ENCODE data around the gene VDAC2. TPM values are rescaled to one million over a fixed set of nuclear protein-coding genes. Genes with fewer than 3 reads are reported as not detected.
A peak's percentile ranks its signal among the peaks of the same experiment; 100 is the strongest.

VDAC2 gene
- total and polyA plus RNA-seq, 4 experiments from 2014 or later: 76.9 to 192 (median 114) TPM

GRCh38 chr10:75176046-75176445, 34.5 kb upstream of the VDAC2 start:
- H3K4me1 ChIP-seq (ENCODE audit: insufficient read depth, low read length): no peaks in the 10 kb centered on the region
- Mint-ChIP-seq H3K4me1 (peaks cover 0 to 11% (median 5%) of the 10 kb centered on the region in 4 donors), H3K36me3 (peaks cover 17 to 42% of the 10 kb centered on the region in 2 donors), H3K9me3 (no peaks in the 10 kb centered on the region), H3K27ac (no peak overlapping the region), H3K4me3 (peak overlapping the region in 1 of 8 donors; percentile 35), H3K27me3 (no peaks in the 10 kb centered on the region)
- no peak overlapping the region for H3K27ac ChIP-seq (ENCODE audit: low read depth, low read length)
- no peak overlapping the region for H3K4me3 ChIP-seq (ENCODE audit: low read length in 2 of 2)
- ChIA-PET POLR2A (ENCODE audit: partially characterized antibody) (interaction anchor here (1.1 kb wide), 1 partner anchor 10 kb away, joined by 3 read pairs; no protein-coding TSS in a partner anchor), CTCF (ENCODE audit: partially characterized antibody) (interaction anchor here (1.0 kb wide), 2 partner anchors 8 to 60 kb away, joined by 3 read pairs; partner anchors contain the start of gene COMTD1)
- H3K27me3 ChIP-seq (ENCODE audit: insufficient read depth, low read length): no peaks in the 10 kb centered on the region
- no peaks in the 10 kb centered on the region for H3K9me3 ChIP-seq (ENCODE audit: control insufficient read depth in 1 of 2, low read length in 2 of 2)
- peaks cover 5% of the 10 kb centered on the region for H3K36me3 ChIP-seq (ENCODE audit: insufficient read depth, low read length)
- DNase-seq: no peak
- intact Hi-C loops (cut with micrococcal nuclease): no loop called here

- H3K27ac Mint-ChIP-seq: peak overlapping the region in 1 of 7 donors; percentile 8
- H3K4me3 ChIP-seq (ENCODE audit: low read length in 2 of 2): no peak overlapping the region
- H3K27me3 Mint-ChIP-seq: no peaks in the 10 kb centered on the region
- H3K4me1 Mint-ChIP-seq: peaks cover 0 to 11% (median 5%) of the 10 kb centered on the region in 4 donors
- H3K9me3 Mint-ChIP-seq: no peaks in the 10 kb centered on the region
- H3K36me3 ChIP-seq (ENCODE audit: insufficient read depth, low read length): peaks cover 5% of the 10 kb centered on the region
- no peak overlapping the region for H3K4me3 Mint-ChIP-seq
- H3K4me1 ChIP-seq (ENCODE audit: insufficient read depth, low read length): no peaks in the 10 kb centered on the region
- DNase-seq: no peak
- no peaks in the 10 kb centered on the region for H3K9me3 ChIP-seq (ENCODE audit: control insufficient read depth in 1 of 2, low read length in 2 of 2)
- ChIA-PET POLR2A (ENCODE audit: partially characterized antibody) (interaction anchor here (1.1 kb wide), 1 partner anchor 11 kb away, joined by 3 read pairs; no protein-coding TSS in a partner anchor), CTCF (ENCODE audit: partially characterized antibody) (interaction anchor here (0.8 to 1.0 kb wide), 3 partner anchors 7 to 59 kb away, joined by 3 read pairs; partner anchors contain the start of gene COMTD1)
- peaks cover 21 to 48% of the 10 kb centered on the region in 2 donors for H3K36me3 Mint-ChIP-seq
- intact Hi-C loops (cut with micrococcal nuclease): no loop called here
- no peak overlapping the region for H3K27ac ChIP-seq (ENCODE audit: low read depth, low read length)
- no peaks in the 10 kb centered on the region for H3K27me3 ChIP-seq (ENCODE audit: insufficient read depth, low read length)
Observed at GRCh38 chr10:75176736-75177135, 33.9 kb upstream of the VDAC2 start.

GRCh38 chr10:75179657-75180177, 30.9 kb upstream of the VDAC2 start:
- no peaks in the 10 kb centered on the region for H3K9me3 ChIP-seq (ENCODE audit: control insufficient read depth in 1 of 2, low read length in 2 of 2)
- CTCF ChIA-PET (ENCODE audit: partially characterized antibody): interaction anchor here (0.7 to 2.4 kb wide), 4 partner anchors 8 to 53 kb away, joined by 3 to 22 read pairs (median 3); no protein-coding TSS in a partner anchor
- H3K27me3 ChIP-seq (ENCODE audit: insufficient read depth, low read length): no peaks in the 10 kb centered on the region
- no peaks in the 10 kb centered on the region for H3K4me1 ChIP-seq (ENCODE audit: insufficient read depth, low read length)
- peak overlapping the region in 3 of 7 donors; percentile 6 to 48 (median 29) for H3K27ac Mint-ChIP-seq
- H3K4me3 ChIP-seq (ENCODE audit: low read length in 2 of 2): no peak overlapping the region
- peaks cover 0 to 11% (median 4%) of the 10 kb centered on the region in 4 donors for H3K4me1 Mint-ChIP-seq
- DNase-seq: no peak
- H3K36me3 ChIP-seq (ENCODE audit: insufficient read depth, low read length): peaks cover 5% of the 10 kb centered on the region
- intact Hi-C loops (cut with micrococcal nuclease): no loop called here
- H3K27ac ChIP-seq (ENCODE audit: low read depth, low read length): no peak overlapping the region
- H3K27me3 Mint-ChIP-seq: no peaks in the 10 kb centered on the region
- H3K4me3 Mint-ChIP-seq: no peak overlapping the region
- H3K9me3 Mint-ChIP-seq: no peaks in the 10 kb centered on the region
- H3K36me3 Mint-ChIP-seq: peaks cover 21 to 43% of the 10 kb centered on the region in 2 donors
- POLR2A ChIA-PET (ENCODE audit: partially characterized antibody): interaction anchor here (1.1 to 1.2 kb wide), 3 partner anchors 8 to 56 kb away, joined by 3 to 4 read pairs (median 3); partner anchors contain the start of gene COMTD1

- Histone ChIP-seq H3K4me1 (ENCODE audit: insufficient read depth, low read length) (no peaks in the 10 kb centered on the region), H3K27ac (ENCODE audit: low read depth, low read length) (no peak overlapping the region), H3K36me3 (ENCODE audit: insufficient read depth, low read length) (peaks cover 5% of the 10 kb centered on the region), H3K4me3 (ENCODE audit: low read length in 2 of 2) (no peak overlapping the region), H3K27me3 (ENCODE audit: insufficient read depth, low read length) (no peaks in the 10 kb centered on the region), H3K9me3 (ENCODE audit: control insufficient read depth in 1 of 2, low read length in 2 of 2) (no peaks in the 10 kb centered on the region)
- Mint-ChIP-seq H3K4me1 (peaks cover 0 to 7% (median 0%) of the 10 kb centered on the region in 4 donors), H3K27ac (peak overlapping the region in 1 of 7 donors; percentile 42), H3K27me3 (no peaks in the 10 kb centered on the region), H3K36me3 (peaks cover 16 to 38% of the 10 kb centered on the region in 2 donors), H3K4me3 (no peak overlapping the region), H3K9me3 (no peaks in the 10 kb centered on the region)
- CTCF ChIA-PET (ENCODE audit: partially characterized antibody): interaction anchor here (12.5 kb wide), 1 partner anchor 50 kb away, joined by 399 read pairs; the partner anchor contains the start of gene COMTD1
- intact Hi-C loops (cut with micrococcal nuclease): no loop called here
- DNase-seq: no peak
- POLR2A ChIA-PET (ENCODE audit: partially characterized antibody): no interaction called here
Observed at GRCh38 chr10:75180592-75180991, 30.0 kb upstream of the VDAC2 start.

- peaks cover 1% of the 10 kb centered on the region for H3K36me3 ChIP-seq (ENCODE audit: insufficient read depth, low read length)
- intact Hi-C loops (cut with micrococcal nuclease): no loop called here
- Mint-ChIP-seq H3K4me1 (peaks cover 0 to 6% (median 0%) of the 10 kb centered on the region in 4 donors), H3K27me3 (no peaks in the 10 kb centered on the region), H3K36me3 (peaks cover 14 to 35% of the 10 kb centered on the region in 2 donors), H3K27ac (peak overlapping the region in 4 of 7 donors; percentile 18 to 61 (median 36)), H3K4me3 (no peak overlapping the region), H3K9me3 (no peaks in the 10 kb centered on the region)
- H3K9me3 ChIP-seq (ENCODE audit: control insufficient read depth in 1 of 2, low read length in 2 of 2): no peaks in the 10 kb centered on the region
- CTCF ChIA-PET (ENCODE audit: partially characterized antibody): interaction anchor here (12.5 kb wide), 1 partner anchor 49 kb away, joined by 399 read pairs; the partner anchor contains the start of gene COMTD1
- POLR2A ChIA-PET (ENCODE audit: partially characterized antibody): no interaction called here
- H3K27ac ChIP-seq (ENCODE audit: low read depth, low read length): no peak overlapping the region
- H3K27me3 ChIP-seq (ENCODE audit: insufficient read depth, low read length): no peaks in the 10 kb centered on the region
- H3K4me3 ChIP-seq (ENCODE audit: low read length in 2 of 2): no peak overlapping the region
- no peak for DNase-seq
- no peaks in the 10 kb centered on the region for H3K4me1 ChIP-seq (ENCODE audit: insufficient read depth, low read length)
Observed at GRCh38 chr10:75181073-75181472, 29.5 kb upstream of the VDAC2 start.

GRCh38 chr10:75186310-75186709, 24.3 kb upstream of the VDAC2 start:
- H3K9me3 ChIP-seq (ENCODE audit: control insufficient read depth in 1 of 2, low read length in 2 of 2): no peaks in the 10 kb centered on the region
- CTCF ChIA-PET (ENCODE audit: partially characterized antibody): interaction anchor here (0.9 to 12.5 kb wide), 8 partner anchors 11 to 57 kb away, joined by 3 to 399 read pairs (median 14); partner anchors contain the start of genes COMTD1 and VDAC2
- POLR2A ChIA-PET (ENCODE audit: partially characterized antibody): no interaction called here

GRCh38 chr10:75187961-75188426, 22.6 kb upstream of the VDAC2 start:
- H3K27me3 ChIP-seq (ENCODE audit: insufficient read depth, low read length): no peaks in the 10 kb centered on the region
- no peak overlapping the region for H3K27ac ChIP-seq (ENCODE audit: low read depth, low read length)
- H3K36me3 Mint-ChIP-seq: peaks cover 0 to 2% of the 10 kb centered on the region in 2 donors
- peaks cover 5 to 9% (median 5%) of the 10 kb centered on the region in 4 donors for H3K4me1 Mint-ChIP-seq
- peak overlapping the region; percentile 61 to 90 (median 70) for H3K27ac Mint-ChIP-seq
- no peaks in the 10 kb centered on the region for H3K27me3 Mint-ChIP-seq
- intact Hi-C loops (cut with micrococcal nuclease): loop anchor here (1.0 to 5.0 kb wide), 4 partner anchors 22 to 76 kb away; partner anchors contain the start of genes SAMD8 and VDAC2
- CTCF ChIA-PET (ENCODE audit: partially characterized antibody): interaction anchor here (0.6 to 12.5 kb wide), 21 partner anchors 9 to 1789 kb away, joined by 3 to 399 read pairs (median 4); partner anchors contain the start of genes COMTD1, SAMD8 and VDAC2
- no peaks in the 10 kb centered on the region for H3K36me3 ChIP-seq (ENCODE audit: insufficient read depth, low read length)
- H3K4me3 ChIP-seq (ENCODE audit: low read length in 2 of 2): no peak overlapping the region
- no peak overlapping the region for H3K4me3 Mint-ChIP-seq
- POLR2A ChIA-PET (ENCODE audit: partially characterized antibody): interaction anchor here (0.8 to 3.1 kb wide), 7 partner anchors 9 to 77 kb away, joined by 3 to 42 read pairs (median 5); partner anchors contain the start of genes COMTD1, SAMD8 and VDAC2
- no peaks in the 10 kb centered on the region for H3K9me3 ChIP-seq (ENCODE audit: control insufficient read depth in 1 of 2, low read length in 2 of 2)
- peak; percentile 75 to 80 (median 76) for DNase-seq
- H3K4me1 ChIP-seq (ENCODE audit: insufficient read depth, low read length): peaks cover 5% of the 10 kb centered on the region
- H3K9me3 Mint-ChIP-seq: no peaks in the 10 kb centered on the region

More at GRCh38 chr10:75186310-75186709, 24.3 kb upstream of the VDAC2 start:
- no peaks in the 10 kb centered on the region for H3K36me3 ChIP-seq (ENCODE audit: insufficient read depth, low read length)
- no peak overlapping the region for H3K4me3 ChIP-seq (ENCODE audit: low read length in 2 of 2)
- Mint-ChIP-seq H3K27me3 (no peaks in the 10 kb centered on the region), H3K27ac (peak overlapping the region in 5 of 7 donors; percentile 29 to 81 (median 68)), H3K36me3 (peaks cover 4 to 11% of the 10 kb centered on the region in 2 donors), H3K9me3 (no peaks in the 10 kb centered on the region), H3K4me3 (no peak overlapping the region), H3K4me1 (peaks cover 5 to 9% (median 5%) of the 10 kb centered on the region in 4 donors)
- no peaks in the 10 kb centered on the region for H3K27me3 ChIP-seq (ENCODE audit: insufficient read depth, low read length)
- peaks cover 5% of the 10 kb centered on the region for H3K4me1 ChIP-seq (ENCODE audit: insufficient read depth, low read length)
- DNase-seq: no peak
- intact Hi-C loops (cut with micrococcal nuclease): loop anchor here (5.0 kb wide), 1 partner anchor 74 kb away; the partner anchor contains the start of gene SAMD8
- no peak overlapping the region for H3K27ac ChIP-seq (ENCODE audit: low read depth, low read length)

Data from CD4-positive, alpha-beta memory T cell (primary cell).